OCI-LY1 (cell line): ENCODE results near the gene KRTAP4-1.
"Not testable (repeated sequence)": the region's sequence is repeated elsewhere in the genome, so short reads cannot be mapped to it uniquely, and the experiment has no call there.

Source experiments
- H2AFZ ChIP-seq: fragments of 200-600 bp; sonication (generic), shearing (Covaris generic); 2 replicates; pipeline ENCODE4 v1.6.0; 2014; ENCODE audit warnings: antibody characterized with exemption, mild to moderate bottlenecking, low read length
- H3F3A ChIP-seq: fragments of 200-600 bp; sonication (generic), shearing (Covaris generic); 2 replicates; pipeline ENCODE4 v1.6.0; 2014; ENCODE audit warnings: mild to moderate bottlenecking, antibody characterized with exemption, low read length, moderate library complexity; ENCODE audit not compliant: insufficient read depth
- H3K27ac ChIP-seq: fragments of 200-600 bp; sonication (generic); 2 replicates; pipeline ENCODE4 v1.5.1; 2014; ENCODE audit warnings: low read length, mixed run types, mild to moderate bottlenecking, low read depth; ENCODE audit not compliant: poor library complexity, severe bottlenecking
- H3K27me3 ChIP-seq: fragments of 200-600 bp; sonication (generic); 2 replicates; pipeline ENCODE4 v1.6.0; 2014; ENCODE audit warnings: antibody characterized with exemption, mild to moderate bottlenecking, low read length, moderate library complexity; ENCODE audit not compliant: insufficient read depth
- H3K36me3 ChIP-seq: fragments of 200-600 bp; sonication (generic); 2 replicates; pipeline ENCODE4 v1.6.1; 2014; ENCODE audit warnings: mild to moderate bottlenecking, antibody characterized with exemption, low read length, moderate library complexity, mixed read lengths; ENCODE audit not compliant: insufficient read depth
- H3K4me1 ChIP-seq: fragments of 200-600 bp; sonication (generic); 2 replicates; pipeline ENCODE4 v1.5.1; 2014; ENCODE audit warnings: mild to moderate bottlenecking, low read length, moderate library complexity; ENCODE audit not compliant: insufficient read depth, severe bottlenecking
- H3K4me2 ChIP-seq: fragments of 200-600 bp; sonication (generic), shearing (Covaris generic); 2 replicates; pipeline ENCODE4 v1.6.1; 2014; ENCODE audit warnings: low read length
- H3K4me3 ChIP-seq: fragments of 200-600 bp; sonication (generic); 2 replicates; pipeline ENCODE4 v1.5.1; 2014; ENCODE audit warnings: low read length, low read depth, mild to moderate bottlenecking, mixed read lengths; ENCODE audit not compliant: poor library complexity, severe bottlenecking
- H3K79me2 ChIP-seq: fragments of 200-600 bp; shearing (Covaris generic); 2 replicates; pipeline ENCODE4 v1.6.1; 2016; ENCODE audit warnings: mixed run types, low read length, mixed read lengths; ENCODE audit not compliant: insufficient read depth
- H3K9ac ChIP-seq: fragments of 200-600 bp; sonication (generic), shearing (Covaris generic); 2 replicates; pipeline ENCODE4 v1.6.1; 2014; ENCODE audit warnings: mild to moderate bottlenecking, low read length, mixed read lengths
- H3K9me2 ChIP-seq: fragments of 200-600 bp; sonication (generic), shearing (Covaris generic); 2 replicates; pipeline ENCODE4 v1.6.1; 2014; ENCODE audit warnings: low read depth, mild to moderate bottlenecking, low read length, mixed read lengths
- H3K9me3 ChIP-seq: fragments of 200-600 bp; shearing (Covaris generic); 2 replicates; pipeline ENCODE4 v1.6.1; 2014; ENCODE audit warnings: low read length, mixed read lengths
- H4K20me1 ChIP-seq: fragments of 200-600 bp; sonication (generic), shearing (Covaris generic); 2 replicates; pipeline ENCODE4 v1.6.0; 2016; ENCODE audit warnings: mild to moderate bottlenecking, low read length; ENCODE audit not compliant: insufficient read depth
- EZH2 ChIP-seq: fragments of 200-600 bp; sonication (generic), shearing (Covaris generic); IDR thresholded peaks from 2 replicates; pipeline ENCODE4 v1.8.0; 2017; ENCODE audit warnings: borderline replicate concordance, mixed run types, mild to moderate bottlenecking, antibody characterized with exemption, low read length, moderate library complexity, mixed read lengths
- TF ChIP-seq, protein P1 (sequence below): fragments of 200-600 bp; sonication (generic), shearing (Covaris generic); IDR thresholded peaks from 2 replicates; pipeline ENCODE4 v1.5.1; 2017; ENCODE audit warnings: mild to moderate bottlenecking, antibody characterized with exemption, low read length, moderate library complexity, mixed read lengths

The KRTAP4-1 gene

GRCh38 chr17:41160648-41161047 lies 24.1 kb downstream of the KRTAP4-1 start, which contains the start of gene KRTAP4-4:
Gene KRTAP4-4, minus strand, starts transcription at chr17:41160748. Its CDS starts 57 bp downstream, at chr17:41160691.
- Histone ChIP-seq H3K9me2 (no peaks in the 10 kb centered on the region), H3K27me3 (no peaks in the 10 kb centered on the region), H2AFZ (no peak within 1 kb of the TSS), H3K9me3 (no peaks in the 10 kb centered on the region), H3F3A (no peaks in the 10 kb centered on the region), H3K4me1 (no peaks in the 10 kb centered on the region), H3K9ac (no peak within 1 kb of the TSS), H3K4me3 (no peak within 1 kb of the TSS), H4K20me1 (no peaks in the 10 kb centered on the region), H3K4me2 (no peak within 1 kb of the TSS), H3K79me2 (no peaks in the 10 kb centered on the region), H3K27ac (no peak within 1 kb of the TSS), H3K36me3 (no peaks in the 10 kb centered on the region)
- TF ChIP-seq, protein P1, sequence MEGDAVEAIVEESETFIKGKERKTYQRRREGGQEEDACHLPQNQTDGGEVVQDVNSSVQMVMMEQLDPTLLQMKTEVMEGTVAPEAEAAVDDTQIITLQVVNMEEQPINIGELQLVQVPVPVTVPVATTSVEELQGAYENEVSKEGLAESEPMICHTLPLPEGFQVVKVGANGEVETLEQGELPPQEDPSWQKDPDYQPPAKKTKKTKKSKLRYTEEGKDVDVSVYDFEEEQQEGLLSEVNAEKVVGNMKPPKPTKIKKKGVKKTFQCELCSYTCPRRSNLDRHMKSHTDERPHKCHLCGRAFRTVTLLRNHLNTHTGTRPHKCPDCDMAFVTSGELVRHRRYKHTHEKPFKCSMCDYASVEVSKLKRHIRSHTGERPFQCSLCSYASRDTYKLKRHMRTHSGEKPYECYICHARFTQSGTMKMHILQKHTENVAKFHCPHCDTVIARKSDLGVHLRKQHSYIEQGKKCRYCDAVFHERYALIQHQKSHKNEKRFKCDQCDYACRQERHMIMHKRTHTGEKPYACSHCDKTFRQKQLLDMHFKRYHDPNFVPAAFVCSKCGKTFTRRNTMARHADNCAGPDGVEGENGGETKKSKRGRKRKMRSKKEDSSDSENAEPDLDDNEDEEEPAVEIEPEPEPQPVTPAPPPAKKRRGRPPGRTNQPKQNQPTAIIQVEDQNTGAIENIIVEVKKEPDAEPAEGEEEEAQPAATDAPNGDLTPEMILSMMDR: no peak
- TF ChIP-seq EZH2: no peak

- H3K9me3 ChIP-seq, H3K9me2 ChIP-seq, H3K9ac ChIP-seq, H2AFZ ChIP-seq, H3K4me1 ChIP-seq, H3K27ac ChIP-seq, H4K20me1 ChIP-seq, H3F3A ChIP-seq, H3K4me2 ChIP-seq, H3K36me3 ChIP-seq, H3K27me3 ChIP-seq, H3K4me3 ChIP-seq, H3K79me2 ChIP-seq: not testable (repeated sequence)
Observed at GRCh38 chr17:41160190-41160589, 24.5 kb downstream of the KRTAP4-1 start.

- Histone ChIP-seq H4K20me1 (no peaks in the 10 kb centered on the region), H3K4me1 (no peaks in the 10 kb centered on the region), H2AFZ (no peak overlapping the region), H3K9me3 (no peaks in the 10 kb centered on the region), H3K4me2 (no peak overlapping the region), H3K27ac (no peak overlapping the region), H3K4me3 (no peak overlapping the region), H3K27me3 (no peaks in the 10 kb centered on the region), H3K79me2 (no peaks in the 10 kb centered on the region), H3F3A (no peaks in the 10 kb centered on the region), H3K36me3 (no peaks in the 10 kb centered on the region), H3K9ac (no peak overlapping the region), H3K9me2 (no peaks in the 10 kb centered on the region)
- TF ChIP-seq, protein P1: no peak
- TF ChIP-seq EZH2: no peak
Observed at GRCh38 chr17:41153856-41154255, 30.9 kb downstream of the KRTAP4-1 start.

- H3K9ac ChIP-seq: no peak overlapping the region
- H3K9me3 ChIP-seq: no peaks in the 10 kb centered on the region
- H2AFZ ChIP-seq: no peak overlapping the region
- H3K79me2 ChIP-seq: no peaks in the 10 kb centered on the region
- H3K4me3 ChIP-seq: no peak overlapping the region
- H3K36me3 ChIP-seq: no peaks in the 10 kb centered on the region
- H3K4me1 ChIP-seq: no peaks in the 10 kb centered on the region
- H3K9me2 ChIP-seq: no peaks in the 10 kb centered on the region
- H3K4me2 ChIP-seq: no peak overlapping the region
- TF ChIP-seq, protein P1: no peak
- TF ChIP-seq EZH2: no peak
- H3K27me3 ChIP-seq: no peaks in the 10 kb centered on the region
- H3F3A ChIP-seq: no peaks in the 10 kb centered on the region
- H4K20me1 ChIP-seq: no peaks in the 10 kb centered on the region
- H3K27ac ChIP-seq: no peak overlapping the region
Observed at GRCh38 chr17:41151525-41151924, 33.2 kb downstream of the KRTAP4-1 start.
